COLO829 (cell line): ENCODE data around the gene GAL.

Experiments
- DNase-seq: peaks from one replicate; pipeline ENCODE4 v3.0.0; 2012; ENCODE audit warnings: low spot score

The GAL gene

DNA sequence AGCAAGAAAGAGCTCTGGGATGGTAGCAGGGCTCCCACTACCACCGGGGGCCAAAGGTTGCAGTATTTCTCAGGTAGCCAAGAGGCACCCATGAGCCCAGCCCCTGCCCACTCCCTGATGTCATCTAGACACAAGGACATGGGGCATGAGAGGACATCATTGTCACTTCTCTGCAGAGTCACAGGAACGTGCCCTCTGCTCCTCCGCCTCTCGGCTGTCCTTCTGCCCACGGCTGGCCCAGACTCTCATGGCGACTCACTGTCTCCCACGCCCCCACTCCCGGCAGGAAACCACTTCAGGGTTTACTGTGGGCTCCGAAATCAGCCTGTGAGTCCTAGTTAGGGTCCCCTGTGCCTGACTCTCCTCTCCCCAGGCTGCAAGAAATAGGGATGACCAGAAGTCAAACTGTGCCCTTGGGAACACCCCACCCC lies 1.8 kb upstream of the GAL start:
- DNase-seq: no peak

DNA sequence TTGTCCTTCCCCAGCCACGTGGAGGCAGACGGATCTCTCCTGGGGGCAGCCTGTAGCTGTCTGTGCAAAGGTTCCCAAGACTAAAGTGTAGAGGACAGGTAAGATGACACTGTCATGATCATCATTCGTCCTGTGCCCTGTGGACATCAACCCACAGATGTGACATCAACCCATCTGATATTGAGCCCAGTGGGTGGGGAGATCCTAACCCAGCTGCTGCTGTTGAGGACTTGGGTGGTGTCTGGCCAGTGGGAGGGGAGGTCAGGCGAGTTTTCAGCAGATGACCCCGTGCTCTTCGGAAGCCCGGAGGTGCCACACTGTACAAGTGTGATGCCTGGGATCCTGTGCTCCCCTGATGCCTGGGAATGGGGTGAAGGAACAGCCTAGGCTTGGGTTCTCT lies 1.2 kb upstream of the GAL start:
- DNase-seq: no peak

DNA sequence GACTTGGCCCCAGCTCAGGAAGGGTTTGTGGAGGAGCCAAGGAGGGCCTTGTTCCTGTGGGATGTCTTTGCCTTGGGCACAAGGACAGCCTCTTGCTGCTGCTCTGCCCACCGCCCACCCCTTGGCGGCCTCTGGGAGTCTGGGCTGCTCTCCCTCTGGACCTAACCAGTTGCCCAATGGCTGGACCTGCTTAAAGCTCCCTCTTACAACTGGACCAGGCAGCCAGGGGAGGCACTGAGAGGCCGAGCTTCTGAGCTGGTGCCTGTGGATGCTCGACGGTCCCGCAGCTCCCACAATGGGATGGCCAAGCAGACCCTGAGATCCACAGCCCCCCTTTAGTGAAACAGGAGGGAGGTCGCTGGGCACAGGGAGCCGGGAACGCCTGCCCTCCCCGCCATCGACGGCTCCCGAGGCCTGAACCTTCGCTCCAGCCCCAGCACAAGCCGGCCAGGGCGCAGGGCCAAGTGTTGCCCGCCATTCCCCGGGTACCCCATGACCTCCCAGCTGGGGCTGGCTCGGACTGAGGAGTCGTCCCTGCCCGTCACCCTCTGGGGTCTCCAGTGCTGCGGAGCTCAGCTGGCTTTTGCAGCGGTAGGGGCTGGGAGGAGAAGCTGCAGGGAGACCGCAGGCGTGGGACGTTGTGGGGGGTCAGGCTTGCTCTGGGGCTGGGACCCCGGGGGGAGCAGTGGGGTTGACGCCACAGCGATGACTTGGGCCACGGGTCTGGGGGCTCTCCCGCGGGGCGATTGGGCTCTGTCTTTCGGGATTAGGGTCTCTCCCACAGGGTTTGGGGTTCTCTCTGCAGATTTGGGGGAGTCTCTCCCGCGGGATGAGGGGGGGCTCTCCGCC lies 584 bp upstream of the GAL start:
- no peak for DNase-seq

DNA sequence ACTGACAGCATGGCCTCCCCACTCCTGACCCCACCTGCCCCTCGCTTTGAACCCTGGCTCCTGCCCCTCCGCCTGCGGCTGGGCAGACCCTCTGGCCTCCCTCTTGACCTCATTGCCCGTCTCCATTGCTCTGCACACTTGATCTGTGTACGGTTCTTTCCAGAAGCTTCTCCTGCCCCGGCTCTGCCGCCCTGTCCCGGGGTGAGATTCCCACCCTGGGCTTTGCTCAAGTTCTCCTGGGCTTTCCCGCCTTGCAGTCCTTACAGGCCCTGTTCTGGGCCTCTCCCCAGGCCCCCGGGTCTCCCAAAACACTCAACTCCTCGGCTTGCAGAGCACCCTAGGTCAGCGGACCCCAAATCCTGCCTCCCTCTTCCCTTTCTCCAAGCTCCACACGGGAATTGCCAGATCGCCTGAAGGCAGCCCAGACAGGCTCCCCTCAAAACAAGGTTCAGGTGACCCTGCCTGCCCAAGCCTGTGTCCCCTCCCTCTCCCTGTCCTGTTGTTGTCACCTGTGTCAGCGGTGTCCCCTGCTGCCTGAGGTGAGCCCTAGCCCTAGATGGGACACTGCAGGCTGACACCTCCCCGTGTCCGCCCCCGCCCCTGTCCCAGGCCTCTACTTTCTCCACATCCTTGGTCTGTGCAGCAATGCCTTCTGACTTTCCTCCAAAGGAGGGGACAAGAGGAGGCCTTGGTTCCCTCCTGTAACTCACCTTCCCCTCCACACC lies 1.5 kb downstream of the GAL start:
- no peak for DNase-seq

DNA sequence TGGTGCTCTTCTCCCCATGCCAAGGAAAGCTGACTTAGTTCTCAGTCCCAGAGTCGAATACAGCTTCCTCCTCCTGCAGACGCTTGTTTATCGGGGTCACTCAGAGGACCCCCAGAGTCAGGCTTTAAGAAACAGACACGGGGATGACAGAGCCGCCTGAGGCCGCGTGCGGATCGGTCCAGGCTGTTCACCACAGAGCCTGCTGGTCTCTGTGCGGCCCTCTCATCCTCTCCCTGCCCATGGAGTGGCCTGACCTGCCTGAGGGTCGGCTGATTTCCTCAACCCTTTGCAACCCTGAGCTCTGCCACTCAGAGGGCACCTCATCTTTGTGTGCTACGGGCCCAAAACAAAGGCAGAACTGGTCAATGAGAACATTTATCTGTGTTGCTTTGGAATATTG lies 2.1 kb downstream of the GAL start:
- no peak for DNase-seq

DNA sequence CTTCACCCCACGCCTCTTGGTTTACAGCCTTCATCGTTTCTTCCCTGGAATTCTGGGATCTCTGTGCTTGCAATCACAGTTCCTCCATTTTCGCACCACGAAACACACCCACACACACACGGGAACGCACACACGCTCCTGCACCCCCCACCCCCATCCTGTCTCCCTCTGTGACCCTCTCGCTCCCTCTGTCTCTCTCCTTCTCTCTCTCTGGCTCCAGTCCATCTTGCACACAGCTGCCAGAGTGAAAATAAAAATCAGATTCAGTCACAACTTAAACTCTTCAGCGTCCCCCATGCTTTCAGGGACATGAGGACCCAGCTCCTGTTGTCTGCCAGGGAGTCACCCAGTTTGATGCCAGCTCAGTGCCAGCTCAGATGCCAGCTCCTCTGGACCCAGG lies 3.0 kb downstream of the GAL start:
- no peak for DNase-seq

DNA sequence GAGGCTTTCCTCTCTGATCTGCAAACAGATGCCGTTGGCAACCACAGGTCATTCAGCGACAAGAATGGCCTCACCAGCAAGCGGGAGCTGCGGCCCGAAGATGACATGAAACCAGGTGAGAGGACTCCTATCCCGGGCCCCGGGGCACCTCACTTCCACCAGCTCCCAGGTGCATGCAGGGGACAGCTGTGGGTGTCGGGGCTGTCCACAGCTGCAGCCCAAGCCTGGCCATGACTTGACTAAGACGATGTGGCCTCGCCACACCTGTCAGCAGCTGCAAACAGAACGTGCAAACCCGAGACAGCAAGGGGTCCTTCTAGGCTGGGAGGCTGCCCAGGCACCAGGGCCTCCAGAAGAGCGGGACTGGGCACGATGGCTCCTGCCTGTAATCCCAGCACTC lies 3.6 kb downstream of the GAL start:
- DNase-seq: no peak

DNA sequence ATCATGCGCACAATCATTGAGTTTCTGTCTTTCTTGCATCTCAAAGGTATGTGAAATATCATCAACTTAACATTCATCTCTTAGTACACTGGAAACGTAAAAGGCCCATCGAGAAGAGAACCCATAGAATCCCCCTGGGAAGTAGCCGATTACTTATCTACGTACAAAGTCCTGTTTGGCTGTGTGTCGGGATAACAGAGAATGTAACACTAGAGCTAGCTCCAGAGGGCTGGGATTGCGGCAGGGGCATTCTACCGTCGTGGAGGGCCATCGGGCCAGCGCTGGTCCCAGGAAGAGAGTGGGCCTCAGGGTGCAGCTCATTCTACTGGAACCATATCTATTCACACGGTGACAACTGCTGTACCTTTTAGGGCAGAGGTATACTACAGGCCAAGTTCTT lies 4.5 kb downstream of the GAL start:
- no peak for DNase-seq

DNA sequence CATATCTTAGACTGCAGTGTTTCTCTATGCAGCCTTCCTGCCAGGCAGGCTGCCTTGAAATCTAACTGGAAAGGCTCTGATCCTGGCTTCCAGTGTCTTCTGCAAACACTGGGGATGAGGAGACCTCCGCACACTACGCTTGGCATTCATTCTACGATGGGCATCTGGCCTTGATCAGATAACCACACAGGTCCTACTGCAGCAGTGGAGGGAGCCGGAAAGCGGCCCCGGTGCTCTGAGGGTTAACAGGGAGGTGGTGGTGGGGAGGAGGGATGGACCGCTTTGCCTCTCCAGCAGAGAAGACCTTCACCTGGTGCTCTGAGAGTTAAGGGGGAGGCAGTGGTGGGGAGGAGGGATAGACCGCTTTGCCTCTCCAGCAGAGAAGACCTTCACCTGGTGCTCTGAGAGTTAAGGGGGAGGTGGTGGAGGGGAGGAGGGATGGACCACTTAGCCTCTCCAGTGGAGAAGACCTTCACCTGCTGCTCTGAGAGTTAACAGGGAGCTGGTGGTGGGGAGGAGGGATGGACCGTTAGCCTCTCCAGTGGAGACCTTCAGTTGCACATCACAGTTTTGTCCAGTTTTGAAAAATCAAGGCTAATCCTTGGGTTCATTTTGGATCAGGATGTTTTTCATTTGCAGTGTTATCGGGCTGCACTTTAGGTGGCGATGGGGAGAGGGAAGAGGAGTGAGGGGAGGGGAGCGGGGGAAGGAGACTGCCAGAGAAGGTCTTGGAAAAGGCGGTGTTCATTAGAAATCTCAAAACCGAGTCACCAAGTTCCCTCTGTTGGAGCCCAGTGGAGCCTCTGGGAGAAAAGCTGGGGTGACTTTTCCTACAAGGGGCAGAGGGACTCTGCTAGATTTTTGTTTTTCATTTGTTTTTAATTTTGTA lies 5.6 kb downstream of the GAL start:
- no peak for DNase-seq

DNA sequence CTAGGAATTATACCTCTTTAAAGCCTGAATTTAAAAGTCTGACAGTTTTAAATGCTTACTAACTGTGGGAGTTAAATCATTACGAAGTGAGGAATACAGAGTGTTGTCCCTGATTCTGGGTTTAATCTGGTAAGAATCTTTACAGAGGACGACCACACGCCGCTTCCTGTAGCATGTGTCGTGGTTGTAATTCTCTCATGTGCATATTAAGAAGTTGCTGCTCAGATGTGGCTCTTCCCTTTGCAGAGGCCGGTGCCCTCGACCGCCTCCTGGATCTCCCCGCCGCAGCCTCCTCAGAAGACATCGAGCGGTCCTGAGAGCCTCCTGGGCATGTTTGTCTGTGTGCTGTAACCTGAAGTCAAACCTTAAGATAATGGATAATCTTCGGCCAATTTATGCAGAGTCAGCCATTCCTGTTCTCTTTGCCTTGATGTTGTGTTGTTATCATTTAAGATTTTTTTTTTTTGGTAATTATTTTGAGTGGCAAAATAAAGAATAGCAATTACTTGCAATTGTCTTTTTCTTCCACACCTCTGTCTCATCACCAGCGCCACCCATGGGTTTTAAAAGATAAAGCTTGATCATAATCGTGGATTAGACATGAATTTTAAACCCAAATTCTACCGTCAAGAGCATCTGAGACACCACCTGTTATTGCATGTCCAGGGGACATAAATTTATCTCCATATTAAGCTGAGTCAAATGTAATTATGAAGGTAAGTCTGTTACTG lies 6.5 kb downstream of the GAL start:
- DNase-seq: no peak

DNA sequence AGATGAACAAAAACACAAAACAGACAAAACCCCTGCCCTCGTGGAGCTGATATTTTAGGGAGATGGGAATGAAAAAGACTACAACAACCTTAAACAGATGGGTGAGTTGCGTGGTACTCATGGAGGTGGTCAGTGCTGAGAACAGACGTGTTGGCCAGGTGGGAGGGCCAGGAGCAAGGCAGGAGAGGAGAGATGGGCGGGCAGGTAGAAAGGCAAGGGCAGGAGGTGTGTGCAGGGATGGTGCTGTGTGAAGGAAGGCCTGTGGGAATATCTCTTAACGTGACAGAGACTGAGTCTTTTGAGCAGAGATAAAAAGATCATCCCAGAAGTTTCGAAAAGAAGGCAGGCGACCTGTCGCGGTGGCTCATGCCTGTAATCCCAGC lies 7.0 kb downstream of the GAL start:
- DNase-seq: no peak

DNA sequence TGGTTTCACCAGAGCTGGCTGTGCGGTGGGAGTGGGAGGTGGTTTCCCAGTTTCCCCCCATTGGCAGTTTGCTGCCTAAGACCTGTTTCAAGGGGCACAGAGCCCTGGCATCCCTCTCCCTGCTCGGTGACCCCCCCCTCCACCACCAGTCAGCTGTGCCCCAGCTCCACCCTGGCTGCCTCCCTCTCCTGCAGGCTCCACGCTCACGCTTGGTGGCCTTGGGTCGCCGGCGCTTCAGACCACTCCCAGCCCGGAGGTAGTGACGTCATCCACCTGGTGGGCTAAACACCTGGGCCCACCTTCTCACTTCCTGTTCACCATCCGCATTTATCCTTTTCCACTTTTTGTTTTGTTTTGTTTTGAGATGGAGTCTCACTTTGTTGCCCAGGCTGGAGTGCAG lies 7.8 kb downstream of the GAL start:
- DNase-seq: no peak

DNA sequence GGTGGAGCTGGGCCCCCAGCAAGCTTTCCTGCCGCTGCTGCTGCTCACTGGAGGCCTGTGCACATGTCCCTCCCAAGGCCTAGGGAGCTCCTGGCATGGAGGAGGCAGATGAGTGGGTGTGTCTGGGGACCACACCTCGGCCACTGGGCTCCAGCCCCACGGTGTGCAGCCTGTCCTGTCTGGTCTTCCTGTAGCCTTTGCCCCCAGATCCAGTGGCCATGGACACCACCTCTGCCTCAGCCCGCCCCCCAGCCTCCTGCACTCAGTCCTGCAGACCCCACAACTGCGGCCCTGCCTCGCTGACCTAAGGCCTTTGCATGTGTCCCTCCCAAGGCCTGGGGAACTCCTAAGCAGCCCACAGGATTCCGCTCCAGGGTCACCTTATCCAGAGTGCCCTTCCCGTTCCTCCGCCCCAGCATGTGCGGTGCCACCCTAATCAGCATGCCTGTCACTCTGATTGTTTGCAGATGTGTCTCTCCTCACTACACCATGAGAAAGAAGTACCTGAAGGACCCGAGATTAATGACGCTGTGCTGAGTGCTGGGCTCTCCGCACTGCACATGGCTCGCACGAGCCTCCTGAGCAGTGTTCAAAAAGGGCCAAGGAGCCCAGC lies 8.6 kb downstream of the GAL start:
- DNase-seq: no peak

DNA sequence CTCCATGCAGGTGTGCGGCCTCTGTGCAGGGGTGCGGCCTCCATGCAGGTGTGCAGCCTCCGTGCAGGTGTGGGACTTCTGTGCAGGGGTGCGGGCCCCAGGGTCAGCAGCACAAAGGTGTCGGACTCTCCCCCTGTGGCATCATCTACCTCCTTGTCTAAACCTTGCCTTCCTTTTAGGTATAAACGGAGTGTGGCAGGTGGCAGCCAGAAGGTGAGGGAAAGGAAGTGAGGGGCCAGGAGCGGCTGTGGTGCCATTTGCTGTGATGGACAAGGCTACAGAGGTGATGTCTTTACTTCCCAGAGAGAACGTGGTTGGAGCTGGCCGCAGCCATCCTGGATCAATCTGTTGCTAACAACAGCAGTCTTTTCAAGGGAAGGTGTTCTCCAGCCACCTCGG lies 9.1 kb downstream of the GAL start:
- DNase-seq: no peak

DNA sequence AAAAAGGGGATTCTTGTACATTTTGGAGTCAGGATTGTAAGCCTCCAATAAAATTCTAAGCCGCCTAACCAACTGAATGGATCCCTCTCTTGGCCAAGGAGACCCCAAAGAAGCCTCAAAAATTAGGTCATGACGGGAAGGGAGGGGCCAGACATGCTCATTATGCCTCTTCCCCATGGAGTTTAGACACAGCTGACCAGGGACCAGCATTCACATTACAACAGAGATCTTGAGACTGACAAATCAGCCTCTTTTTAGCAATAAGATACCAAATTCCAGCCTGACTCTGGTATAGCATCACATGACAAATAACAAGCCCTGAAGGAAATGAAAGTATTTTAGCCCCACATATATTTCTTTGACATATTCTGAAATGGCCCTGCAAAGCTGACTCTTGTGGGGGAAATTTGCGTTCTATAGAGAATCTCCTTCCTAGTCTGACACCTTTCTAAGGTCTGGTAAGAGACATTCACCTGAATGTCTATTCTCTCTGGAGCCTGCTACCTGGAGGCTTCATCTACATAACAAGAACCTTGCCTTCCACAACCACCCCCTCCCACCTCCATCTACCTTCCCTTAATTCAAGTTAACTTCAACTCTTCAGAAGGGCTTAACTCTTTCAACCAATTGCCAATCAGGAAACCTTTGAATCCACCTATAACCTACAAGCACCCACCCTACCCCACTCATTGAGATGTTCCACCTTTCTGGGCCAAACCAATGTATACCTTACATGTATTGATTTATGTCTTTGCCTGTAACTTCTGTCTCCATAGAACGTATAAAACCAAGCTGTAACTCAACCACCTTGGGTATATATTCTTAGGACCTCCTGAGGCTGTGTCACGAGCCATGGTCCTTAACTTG lies 10.3 kb downstream of the GAL start:
- DNase-seq: no peak

DNA sequence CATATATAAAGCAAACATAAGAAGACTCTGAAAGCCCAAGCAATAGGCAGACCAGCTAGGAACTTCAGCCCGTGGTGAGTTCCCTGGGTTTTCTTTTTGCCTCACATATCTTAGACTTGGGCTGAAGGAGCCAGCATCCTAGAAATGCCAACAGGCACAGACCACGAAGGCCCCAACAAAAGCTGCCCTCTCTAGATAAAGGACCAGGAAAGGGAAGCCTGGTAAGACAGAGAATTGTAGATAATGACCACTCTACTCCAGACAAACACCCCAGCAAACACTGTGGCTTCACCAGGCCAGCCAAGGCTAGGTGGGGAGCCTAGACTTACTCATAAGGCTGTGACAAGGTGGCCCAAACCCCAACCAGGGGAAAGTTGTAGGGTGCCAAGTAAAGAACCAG lies 11.2 kb downstream of the GAL start:
- no peak for DNase-seq

DNA sequence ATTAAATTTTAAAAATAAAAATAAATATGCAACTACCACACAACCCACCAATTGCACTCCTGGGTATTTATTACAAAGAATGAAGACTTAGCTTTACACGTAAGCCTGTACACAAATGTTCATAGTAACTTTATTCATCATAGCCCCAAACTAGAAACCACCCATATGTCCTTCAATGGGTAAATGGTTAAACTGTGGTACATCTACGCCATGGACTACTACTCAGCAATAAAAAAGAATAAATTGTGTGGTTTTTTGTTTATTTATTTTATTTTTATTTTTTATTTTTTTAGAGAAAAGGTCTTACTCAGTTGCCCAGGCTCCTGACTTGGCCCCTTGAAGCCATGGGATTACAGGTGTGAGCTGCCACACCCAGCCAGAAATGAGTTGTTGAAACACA lies 14.6 kb downstream of the GAL start:
- DNase-seq: no peak

DNA sequence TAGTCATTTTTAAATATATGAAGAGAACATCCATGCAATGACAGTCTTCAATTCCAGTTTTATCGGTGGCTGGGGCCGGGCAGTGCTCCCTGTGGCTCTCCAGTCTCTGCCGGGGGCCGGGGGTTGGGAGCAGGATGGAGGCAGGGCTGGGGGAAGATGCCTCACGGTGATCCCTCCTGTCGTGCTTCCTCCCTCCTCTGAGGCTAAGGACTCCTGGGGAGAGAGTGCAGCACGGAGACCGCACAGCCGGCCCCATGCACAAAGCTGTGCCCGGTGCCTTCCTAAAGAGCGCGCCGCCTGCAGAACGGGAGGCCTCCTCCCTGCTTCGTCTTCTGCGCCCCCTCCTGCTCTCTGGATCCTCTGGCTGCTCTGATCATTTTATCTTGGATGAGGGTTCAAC lies 20.5 kb downstream of the GAL start:
- DNase-seq: no peak

DNA sequence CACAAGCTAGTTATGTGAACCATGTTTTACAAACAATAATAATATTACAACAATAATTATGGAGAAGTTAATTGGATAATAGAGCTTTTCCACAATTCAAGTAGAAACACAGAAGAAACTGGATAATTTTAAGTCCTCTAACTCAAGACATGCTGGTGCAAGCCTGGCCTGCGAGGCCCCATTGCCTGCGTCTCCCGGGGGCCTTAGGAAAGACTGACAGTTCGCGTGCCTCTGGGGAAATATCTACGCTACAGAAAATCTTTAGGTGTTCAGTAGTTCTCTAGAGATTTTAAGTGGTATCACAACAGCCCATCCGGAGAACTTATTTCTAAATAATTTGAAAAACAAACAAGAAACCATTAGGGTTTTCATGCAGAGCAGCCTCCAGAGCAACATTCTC lies 23.2 kb downstream of the GAL start:
- no peak for DNase-seq

DNA sequence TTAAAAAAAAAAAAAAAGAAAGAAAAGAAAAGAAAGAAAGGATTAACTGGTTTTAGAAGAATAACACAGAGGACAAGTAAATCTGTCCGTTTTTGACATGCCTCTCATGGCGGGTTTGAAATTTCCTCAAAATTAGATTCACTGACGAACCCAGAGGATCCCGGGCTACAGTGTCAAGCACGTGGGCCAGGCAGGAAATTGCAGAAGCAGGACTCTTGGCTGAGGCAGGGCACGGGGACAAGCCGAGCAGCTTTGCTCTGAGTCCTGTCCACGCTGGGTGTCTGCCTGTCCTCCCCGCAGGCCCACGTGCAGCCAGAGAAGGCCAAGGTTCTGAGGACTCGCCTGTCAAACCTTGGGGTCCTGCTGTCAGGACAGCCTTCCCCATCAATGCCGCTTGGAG lies 24.7 kb downstream of the GAL start:
- no peak for DNase-seq

DNA sequence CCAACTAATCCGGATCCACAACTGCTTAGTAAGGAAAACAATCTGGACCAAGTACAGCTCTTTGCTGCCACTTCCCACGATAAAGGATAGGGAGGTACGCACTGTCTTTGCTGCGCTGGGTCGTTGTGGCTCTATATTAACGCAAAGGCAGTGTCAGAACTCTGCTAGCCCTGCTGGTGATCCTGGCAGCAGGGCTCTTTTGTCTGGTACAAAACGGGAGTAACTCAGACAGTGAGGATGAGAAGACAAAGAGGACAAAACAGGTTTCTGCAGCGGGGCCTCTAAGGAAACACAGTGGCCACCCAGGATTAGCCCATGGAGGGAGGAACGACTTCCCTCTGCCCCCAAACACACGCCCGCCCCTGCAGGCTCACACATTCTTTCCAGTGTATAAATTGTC lies 26.1 kb downstream of the GAL start:
- DNase-seq: no peak
